HL-60 (cell line): Measurements from ENCODE around the gene CHRDL2.

ENCODE experiments used
- DNase-seq, 2 experiments: peaks; one replicate each; pipeline ENCODE4 v3.0.0-alpha.2; 2010 to 2020; ENCODE audit warnings: low read depth in 1 of 2, low spot score in 1 of 2
- H3K27ac ChIP-seq: fragments of 250-450 bp; sonication (Bioruptor Pico); replicated peaks from 2 replicates; pipeline ENCODE4 v1.5.1; 2020; ENCODE audit warnings: mild to moderate bottlenecking, moderate library complexity
- H3K27me3 ChIP-seq: fragments of 250-450 bp; sonication (Bioruptor Pico); 2 replicates; pipeline ENCODE4 v1.5.1; 2021; ENCODE audit warnings: mild to moderate bottlenecking, moderate library complexity; ENCODE audit not compliant: insufficient read depth, poor library complexity, severe bottlenecking
- H3K4me3 ChIP-seq: replicated peaks from 2 replicates; pipeline ENCODE4 v1.5.1; 2011; ENCODE audit warnings: mild to moderate bottlenecking, control low read depth, low read length; ENCODE audit not compliant: insufficient read depth
- CTCF ChIP-seq: IDR thresholded peaks from one replicate; pipeline ENCODE4 v1.5.1; 2011; ENCODE audit warnings: low read length, control low read depth, inconsistent platforms; ENCODE audit not compliant: insufficient read depth
- GABPA ChIP-seq: IDR thresholded peaks from 2 replicates; pipeline ENCODE4 v1.6.1; 2012; ENCODE audit warnings: low read depth
- POLR2AphosphoS5 ChIP-seq: IDR thresholded peaks from 2 replicates; pipeline ENCODE4 v1.6.1; 2012; ENCODE audit warnings: low read depth
- REST ChIP-seq: IDR thresholded peaks from 2 replicates; pipeline ENCODE4 v1.6.1; 2012; ENCODE audit warnings: low read depth; ENCODE audit not compliant: insufficient replicate concordance
- SPI1 ChIP-seq: IDR thresholded peaks from 2 replicates; pipeline ENCODE4 v1.6.1; 2012; ENCODE audit warnings: low read depth, mild to moderate bottlenecking, borderline replicate concordance

Gene CHRDL2

GRCh38 chr11:74650498-74650897, 80.7 kb downstream of the CHRDL2 start:
- Histone ChIP-seq H3K27ac (no peak overlapping the region), H3K27me3 (no peaks in the 10 kb centered on the region), H3K4me3 (no peak overlapping the region)
- no peak for DNase-seq
- no peak for TF ChIP-seq POLR2AphosphoS5
- no peak for TF ChIP-seq SPI1
- no peak for TF ChIP-seq REST
- no peak for TF ChIP-seq CTCF
- no peak for TF ChIP-seq GABPA

- H3K27ac ChIP-seq, result no peak overlapping the region
- TF ChIP-seq CTCF (no peak), REST (no peak), POLR2AphosphoS5 (no peak)
- no peak for DNase-seq
- no peak overlapping the region for H3K4me3 ChIP-seq
- H3K27me3 ChIP-seq, result no peaks in the 10 kb centered on the region
Measured at GRCh38 chr11:74648894-74649293, 82.3 kb downstream of the CHRDL2 start.

- no peak overlapping the region for H3K4me3 ChIP-seq
- no peaks in the 10 kb centered on the region for H3K27me3 ChIP-seq
- H3K27ac ChIP-seq, result no peak overlapping the region
- TF ChIP-seq GABPA (no peak), CTCF (no peak), REST (no peak), SPI1 (no peak), POLR2AphosphoS5 (no peak)
- no peak for DNase-seq
Measured at GRCh38 chr11:74647831-74648230, 83.4 kb downstream of the CHRDL2 start.
